ENCODE measurements around the gene GPRASP1. TPM values are rescaled to one million over a fixed set of nuclear protein-coding genes. Genes with fewer than 3 reads are reported as not detected.

Gene GPRASP1
- total RNA-seq, 1 donor from 2014 or later: 2.2 TPM

Other genes starting within 250 kb of the GPRASP1 start
- not detected in 3 replicates for gene NXF2B, start 211.5 kb upstream of the GPRASP1 start, total RNA-seq
- gene TCP11X2, start 179.7 kb upstream of the GPRASP1 start, total RNA-seq: not detected in 3 replicates
- gene TMSB15A, start 134.7 kb upstream of the GPRASP1 start, total RNA-seq: 1.1 to 4.6 TPM (median 4.4 TPM) in 3 replicates
- gene ARMCX5, start 52.0 kb upstream of the GPRASP1 start, total RNA-seq: 10.2 to 14.9 TPM (median 12.3 TPM) in 3 replicates
- gene GPRASP2, start 61.0 kb downstream of the GPRASP1 start, total RNA-seq: 10.7 to 11.5 TPM (median 11.0 TPM) in 3 replicates
- 2.5 to 3.8 TPM (median 3.2 TPM) in 3 replicates for gene GPRASP3, start 69.3 kb downstream of the GPRASP1 start, total RNA-seq